H1 (cell line): Measurements from ENCODE around the gene ASIC1. TPM values are rescaled to one million over a fixed set of nuclear protein-coding genes. Genes with fewer than 3 reads are reported as not detected.
A peak's percentile ranks its signal among the peaks of the same experiment; 100 is the strongest.

ENCODE experiments used
- CTCF ChIA-PET: fragments of 300-600 bp; sonication (Branson Sonifier 250); formaldehyde crosslinking; loops from one replicate; lab custom pipeline; 2021; ENCODE audit not compliant: partially characterized antibody; lab: Charles Lee
- POLR2A ChIA-PET: fragments of 300-600 bp; sonication (Branson Sonifier 250); formaldehyde crosslinking; loops from one replicate; lab custom pipeline; 2021; ENCODE audit warnings: inconsistent platforms; ENCODE audit not compliant: partially characterized antibody; lab: Charles Lee
- DNase-seq, 2 experiments: peaks; one replicate each; pipeline versions ENCODE4 v3.0.0 to v3.0.0-alpha.2; 2010 to 2022; ENCODE audit warnings: low spot score in 2 of 2, low read depth in 1 of 2, mixed read lengths in 1 of 2
- FAIRE-seq: peaks from 2 replicates; lab custom pipeline; 2011; peaks lifted over from hg19 to GRCh38; lab: Jason Lieb, UNC
- H2AFZ ChIP-seq: 2 replicates; pipeline ENCODE4 v1.8.1; 2012; ENCODE audit warnings: low read length, inconsistent platforms
- H2AK5ac ChIP-seq: 2 replicates; pipeline ENCODE4 v1.6.1; 2013; ENCODE audit warnings: low read depth, low read length
- H2BK120ac ChIP-seq: replicated peaks from 2 replicates; pipeline ENCODE3; 2013; ENCODE audit warnings: low read depth, low read length, inconsistent platforms
- H2BK12ac ChIP-seq: 2 replicates; pipeline ENCODE4 v1.6.1; 2013; ENCODE audit warnings: low read depth, low read length
- H2BK15ac ChIP-seq: 2 replicates; pipeline ENCODE4 v1.6.1; 2013; ENCODE audit warnings: low read length
- H2BK20ac ChIP-seq: 2 replicates; pipeline ENCODE4 v1.6.1; 2013; ENCODE audit warnings: low read length
- H2BK5ac ChIP-seq: 2 replicates; pipeline ENCODE4 v1.6.1; 2013; ENCODE audit warnings: low read depth, low read length
- H3K14ac ChIP-seq: 2 replicates; pipeline ENCODE4 v1.6.1; 2013; ENCODE audit warnings: inconsistent platforms; ENCODE audit not compliant: insufficient read length
- H3K18ac ChIP-seq: 2 replicates; pipeline ENCODE4 v1.6.1; 2013; ENCODE audit warnings: low read length; ENCODE audit errors: extremely low read depth
- H3K23ac ChIP-seq: 2 replicates; pipeline ENCODE4 v1.6.1; 2013; ENCODE audit warnings: inconsistent platforms; ENCODE audit not compliant: insufficient read length
- H3K23me2 ChIP-seq: 2 replicates; pipeline ENCODE4 v1.6.1; 2013; ENCODE audit warnings: low read depth, low read length
- H3K27ac ChIP-seq: 2 replicates; pipeline ENCODE4 v1.6.1; 2011; ENCODE audit warnings: low read depth, low read length, inconsistent platforms
- H3K27me3 ChIP-seq, 4 experiments: replicated peaks in 1 of 4; 1 replicate in 1 of 4; 2 replicates in 3 of 4; pipeline versions ENCODE4 v1.6.1 to v1.8.1; 2011 to 2013; ENCODE audit warnings: low read length in 3 of 4, mild to moderate bottlenecking in 3 of 4, inconsistent platforms in 2 of 4, mixed read lengths in 2 of 4, moderate library complexity in 1 of 4; ENCODE audit not compliant: control insufficient read depth in 3 of 4, insufficient read depth in 3 of 4; ENCODE audit errors: extremely low read depth in 1 of 4
- H3K36me3 ChIP-seq, 4 experiments: 2 replicates each; pipeline versions ENCODE4 v1.6.1 to v1.8.1; 2011 to 2013; ENCODE audit warnings: mild to moderate bottlenecking in 4 of 4, low read length in 3 of 4, moderate library complexity in 2 of 4, control low read depth in 1 of 4, inconsistent platforms in 1 of 4; ENCODE audit not compliant: insufficient read depth in 4 of 4, control insufficient read depth in 2 of 4
- H3K4ac ChIP-seq: replicated peaks from 2 replicates; pipeline ENCODE3; 2013; ENCODE audit warnings: low read length, low read depth, mixed read lengths, inconsistent platforms; ENCODE audit not compliant: insufficient read length
- H3K4me1 ChIP-seq, 4 experiments: replicated peaks in 1 of 4; 1 replicate in 1 of 4; 2 replicates in 3 of 4; pipeline versions ENCODE4 v1.6.1 to v1.8.1; 2011 to 2013; ENCODE audit warnings: low read length in 3 of 4, inconsistent platforms in 2 of 4, mixed read lengths in 1 of 4; ENCODE audit not compliant: insufficient read depth in 4 of 4, control insufficient read depth in 3 of 4
- H3K4me2 ChIP-seq, 2 experiments: 2 replicates each; pipeline versions ENCODE4 v1.6.1 to v1.8.1; 2011 to 2013; ENCODE audit warnings: low read depth in 2 of 2, low read length in 2 of 2, control low read depth in 1 of 2, inconsistent platforms in 1 of 2, mild to moderate bottlenecking in 1 of 2; ENCODE audit not compliant: insufficient read depth in 1 of 2
- H3K4me3 ChIP-seq, 4 experiments: fragments of 200-600, 300-600 bp in 1 of 4; sonication (generic), shearing (Covaris generic), sonication (Bioruptor Twin) in 1 of 4; 2 replicates each; pipeline versions ENCODE4 v1.5.1 to v1.8.1; 2011 to 2016; ENCODE audit warnings: low read length in 4 of 4, low read depth in 3 of 4, control low read depth in 2 of 4, inconsistent platforms in 2 of 4, mild to moderate bottlenecking in 2 of 4, mixed read lengths in 1 of 4, moderate library complexity in 1 of 4; ENCODE audit not compliant: insufficient read depth in 2 of 4; ENCODE audit errors: extremely low read depth in 1 of 4
- H3K56ac ChIP-seq: replicated peaks from 2 replicates; pipeline ENCODE3; 2013; ENCODE audit warnings: low read depth, mild to moderate bottlenecking, mixed read lengths, low read length, inconsistent platforms; ENCODE audit not compliant: insufficient read length
- H3K79me1 ChIP-seq: 2 replicates; pipeline ENCODE4 v1.6.1; 2013; ENCODE audit warnings: low read depth, low read length, control low read depth
- H3K79me2 ChIP-seq, 2 experiments: 2 replicates each; pipeline versions ENCODE4 v1.6.1 to v1.8.1; 2012 to 2013; ENCODE audit warnings: low read length in 2 of 2, mild to moderate bottlenecking in 2 of 2, inconsistent platforms in 1 of 2; ENCODE audit not compliant: insufficient read depth in 2 of 2, control insufficient read depth in 1 of 2
- H3K9ac ChIP-seq, 4 experiments: replicated peaks in 1 of 4; 1 replicate in 1 of 4; 2 replicates in 3 of 4; pipeline versions ENCODE4 v1.6.1 to v1.8.1; 2011 to 2013; ENCODE audit warnings: low read depth in 3 of 4, low read length in 3 of 4, control low read depth in 2 of 4, mild to moderate bottlenecking in 2 of 4, moderate library complexity in 2 of 4, inconsistent platforms in 1 of 4; ENCODE audit errors: extremely low read depth in 1 of 4
- H3K9me3 ChIP-seq, 2 experiments: 2 replicates each; pipeline versions ENCODE4 v1.6.1 to v1.8.1; 2012 to 2013; ENCODE audit warnings: mild to moderate bottlenecking in 2 of 2, moderate library complexity in 2 of 2, control low read depth in 1 of 2, inconsistent platforms in 1 of 2, low read depth in 1 of 2, low read length in 1 of 2, mixed read lengths in 1 of 2; ENCODE audit not compliant: insufficient read depth in 2 of 2
- H4K20me1 ChIP-seq, 2 experiments: replicated peaks in 1 of 2; 2 replicates each; pipeline versions ENCODE3 to v1.8.1; 2011 to 2013; ENCODE audit warnings: inconsistent platforms in 2 of 2, low read length in 2 of 2, mild to moderate bottlenecking in 1 of 2; ENCODE audit not compliant: insufficient read depth in 2 of 2, control insufficient read depth in 1 of 2
- H4K5ac ChIP-seq: 2 replicates; pipeline ENCODE4 v1.6.1; 2013; ENCODE audit warnings: low read length, low read depth, mixed read lengths, inconsistent platforms; ENCODE audit not compliant: insufficient read length
- H4K8ac ChIP-seq: 2 replicates; pipeline ENCODE4 v1.8.0; 2013; ENCODE audit warnings: mild to moderate bottlenecking, moderate library complexity, low read length, inconsistent platforms; ENCODE audit not compliant: insufficient read depth; ENCODE audit errors: extremely low read depth
- H4K91ac ChIP-seq: replicated peaks from 2 replicates; pipeline ENCODE3; 2013; ENCODE audit warnings: low read length, mixed read lengths, inconsistent platforms; ENCODE audit not compliant: insufficient read length
- CEBPB ChIP-seq: IDR thresholded peaks from 2 replicates; pipeline ENCODE4 v1.6.1; 2012; ENCODE audit warnings: low read depth, low read length
- FOSL1 ChIP-seq: IDR thresholded peaks from 2 replicates; pipeline ENCODE4 v1.6.1; 2011; ENCODE audit warnings: mild to moderate bottlenecking, low read depth, low read length, moderate library complexity; ENCODE audit not compliant: insufficient read depth
- GTF2F1 ChIP-seq: IDR thresholded peaks from 2 replicates; pipeline ENCODE4 v1.6.1; 2012; ENCODE audit warnings: low read depth, low read length, improper control_type of control experiment, borderline replicate concordance
- SIRT6 ChIP-seq: IDR thresholded peaks from one replicate; pipeline ENCODE4 v1.7.1; 2012; ENCODE audit warnings: low read length, inconsistent platforms
- TCF12 ChIP-seq: IDR thresholded peaks from 2 replicates; pipeline ENCODE4 v1.6.1; 2011; ENCODE audit warnings: low read depth, mild to moderate bottlenecking, low read length
- WGBS, 2 experiments: shearing (Covaris generic) in 1 of 2; methylation state at CpG; one replicate each; pipeline versions ENCODE4 v1.1.6 to v1.1.7; 2013 to 2015; ENCODE audit warnings: low lambda C conversion rate in 2 of 2, mixed read lengths in 2 of 2, inconsistent platforms in 1 of 2, low coverage in 1 of 2, missing lambda C conversion rate in 1 of 2; ENCODE audit not compliant: insufficient replicate concordance in 2 of 2, insufficient coverage in 1 of 2, insufficient read length in 1 of 2; ENCODE audit errors: extremely low coverage in 1 of 2, missing lambda C conversion rate in 1 of 2; 5-methylcytosine and 5-hydroxymethylcytosine counted together
- polyA plus RNA-seq, 7 experiments: library from polyadenylated mRNA; depleted of rRNA in 3 of 7; stranded (reverse) in 5 of 7; unstranded in 2 of 7; fragments of >200 nt in 5 of 7; fragments of 200-250 nt in 2 of 7; gene quantifications; 1 replicate in 5 of 7; 2 replicates in 1 of 7; 4 replicates in 1 of 7; pipeline versions ENCODE4 v1.2.1 to v1.2.3, GENCODE V29; 2011 to 2013; ENCODE audit warnings: missing spikeins in 2 of 7, mixed read lengths in 2 of 7
- total RNA-seq: library from RNA; stranded (reverse); fragmentation: NEBNext Ultra II Directional; extraction: Animal tissue kit (Norgen Biotek cat#: 25700); gene quantifications from 2 replicates; pipeline ENCODE4 v1.2.1, GENCODE V29; 2021
- TF ChIP-seq, protein P1 (sequence below), 3 experiments: IDR thresholded peaks; 1 replicate in 2 of 3; 2 replicates in 1 of 3; pipeline versions ENCODE4 v1.5.1 to v1.6.1; 2011; ENCODE audit warnings: low read length in 3 of 3, mild to moderate bottlenecking in 3 of 3, inconsistent platforms in 2 of 3, low read depth in 1 of 3, moderate library complexity in 1 of 3; ENCODE audit not compliant: insufficient read depth in 1 of 3; ENCODE audit errors: control extremely low read depth in 1 of 3

Gene ASIC1
- total and polyA plus RNA-seq, 2 of the 8 experiments (the other 6 are each of a cell fraction or from before 2014, with no cell fraction given) = 2.4 to 4.4 TPM

DNA sequence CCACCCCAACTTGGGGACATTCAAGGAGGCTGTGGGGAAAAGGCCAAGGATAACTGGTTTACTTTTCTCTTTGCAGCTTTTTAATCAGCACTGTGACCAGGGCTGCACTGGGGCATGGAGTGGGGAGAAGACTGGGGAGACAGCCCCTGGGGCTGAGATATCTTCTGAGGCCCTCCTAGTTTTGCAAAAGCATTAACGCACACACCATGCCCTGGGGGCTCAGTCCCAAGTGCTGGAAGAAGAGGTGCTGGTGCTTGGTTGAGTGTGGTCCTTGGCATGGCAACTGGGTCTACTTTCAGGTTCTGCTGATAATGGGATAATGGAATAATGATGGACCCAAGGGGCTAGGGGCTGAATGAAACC, 18.4 kb downstream of the ASIC1 start:
- no peak for FAIRE-seq
- H3K9me3 ChIP-seq = no peaks in the 10 kb centered on the region
- DNase-seq = no peak
- WGBS, 2 experiments = 86% methylated on average over 1 of the region's 1 CpG; no CpG with 5 or more reads in 1 of the 2 experiments
- no peak overlapping the region for H2AK5ac ChIP-seq
- no peak overlapping the region for H3K18ac ChIP-seq
- no peak overlapping the region for H4K8ac ChIP-seq
- no peak overlapping the region for H4K5ac ChIP-seq
- H2BK15ac ChIP-seq = no peak overlapping the region
- H3K4me1 ChIP-seq = peaks cover 0 to 6% (median 3%) of the 10 kb centered on the region in 4 experiments; a peak in 4 of 7 replicates
- no peaks in the 10 kb centered on the region for H3K79me1 ChIP-seq
- no peak overlapping the region for H3K14ac ChIP-seq
- no peak overlapping the region for H3K4me2 ChIP-seq
- H4K20me1 ChIP-seq = no peaks in the 10 kb centered on the region
- H3K36me3 ChIP-seq = no peaks in the 10 kb centered on the region
- CTCF ChIA-PET = interaction anchor here (1.1 to 27.3 kb wide), 11 partner anchors 9 to 186 kb away, joined by 3 to 625 read pairs (median 15); partner anchors contain the start of genes AQP6, ASIC1, COX14 and GPD1
- H2BK12ac ChIP-seq = no peak overlapping the region
- no peak overlapping the region for H3K4me3 ChIP-seq
- H2BK20ac ChIP-seq = no peak overlapping the region
- H3K56ac ChIP-seq = no peak overlapping the region
- no peak overlapping the region for H2BK5ac ChIP-seq
- no peak overlapping the region for H3K4ac ChIP-seq
- H3K27me3 ChIP-seq = peaks cover 0 to 9% (median 5%) of the 10 kb centered on the region in 4 experiments; a peak in 4 of 7 replicates
- H3K9ac ChIP-seq = no peak overlapping the region
- TF ChIP-seq, protein P1, sequence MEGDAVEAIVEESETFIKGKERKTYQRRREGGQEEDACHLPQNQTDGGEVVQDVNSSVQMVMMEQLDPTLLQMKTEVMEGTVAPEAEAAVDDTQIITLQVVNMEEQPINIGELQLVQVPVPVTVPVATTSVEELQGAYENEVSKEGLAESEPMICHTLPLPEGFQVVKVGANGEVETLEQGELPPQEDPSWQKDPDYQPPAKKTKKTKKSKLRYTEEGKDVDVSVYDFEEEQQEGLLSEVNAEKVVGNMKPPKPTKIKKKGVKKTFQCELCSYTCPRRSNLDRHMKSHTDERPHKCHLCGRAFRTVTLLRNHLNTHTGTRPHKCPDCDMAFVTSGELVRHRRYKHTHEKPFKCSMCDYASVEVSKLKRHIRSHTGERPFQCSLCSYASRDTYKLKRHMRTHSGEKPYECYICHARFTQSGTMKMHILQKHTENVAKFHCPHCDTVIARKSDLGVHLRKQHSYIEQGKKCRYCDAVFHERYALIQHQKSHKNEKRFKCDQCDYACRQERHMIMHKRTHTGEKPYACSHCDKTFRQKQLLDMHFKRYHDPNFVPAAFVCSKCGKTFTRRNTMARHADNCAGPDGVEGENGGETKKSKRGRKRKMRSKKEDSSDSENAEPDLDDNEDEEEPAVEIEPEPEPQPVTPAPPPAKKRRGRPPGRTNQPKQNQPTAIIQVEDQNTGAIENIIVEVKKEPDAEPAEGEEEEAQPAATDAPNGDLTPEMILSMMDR (IDR thresholded peaks at IDR 0.05; ENCODE audit: control extremely low read depth in 1 of 3, insufficient read depth in 1 of 3, low read depth in 1 of 3, low read length in 3 of 3) = no peak
- TF ChIP-seq FOSL1 = no peak
- TF ChIP-seq CEBPB = no peak
- no peak for TF ChIP-seq GTF2F1
- no peak for TF ChIP-seq TCF12
- TF ChIP-seq SIRT6 = no peak
- TF ChIP-seq, all 59 proteins: peak for 0
- H2AFZ ChIP-seq = peak overlapping the region; percentile 79; the same call in 1 of the 2 replicates
- H2BK120ac ChIP-seq = no peak overlapping the region
- H3K27ac ChIP-seq = no peak overlapping the region
- H4K91ac ChIP-seq = no peak overlapping the region
- H3K23me2 ChIP-seq = no peaks in the 10 kb centered on the region
- POLR2A ChIA-PET = interaction anchor here (1.7 to 3.7 kb wide), 3 partner anchors 9 to 91 kb away, joined by 6 to 30 read pairs (median 7); partner anchors contain the start of genes CERS5 and SMARCD1
- no peak overlapping the region for H3K23ac ChIP-seq
- H3K79me2 ChIP-seq = no peaks in the 10 kb centered on the region
